GM23248 (cell line): ENCODE measurements around the gene SORT1.

Source experiments
- EZH2 ChIP-seq: fragments of 200-600 bp; sonication (generic); IDR thresholded peaks from 2 replicates; pipeline ENCODE4 v1.6.1; 2018; ENCODE audit warnings: antibody characterized with exemption, mild to moderate bottlenecking; ENCODE audit not compliant: insufficient read depth, poor library complexity, severe bottlenecking
- EZH2phosphoT487 ChIP-seq: fragments of 200-600 bp; sonication (generic); IDR thresholded peaks from 2 replicates; pipeline ENCODE4 v1.6.1; 2018; ENCODE audit warnings: antibody characterized with exemption, moderate library complexity, mild to moderate bottlenecking, low read depth; ENCODE audit not compliant: insufficient read depth

DNA sequence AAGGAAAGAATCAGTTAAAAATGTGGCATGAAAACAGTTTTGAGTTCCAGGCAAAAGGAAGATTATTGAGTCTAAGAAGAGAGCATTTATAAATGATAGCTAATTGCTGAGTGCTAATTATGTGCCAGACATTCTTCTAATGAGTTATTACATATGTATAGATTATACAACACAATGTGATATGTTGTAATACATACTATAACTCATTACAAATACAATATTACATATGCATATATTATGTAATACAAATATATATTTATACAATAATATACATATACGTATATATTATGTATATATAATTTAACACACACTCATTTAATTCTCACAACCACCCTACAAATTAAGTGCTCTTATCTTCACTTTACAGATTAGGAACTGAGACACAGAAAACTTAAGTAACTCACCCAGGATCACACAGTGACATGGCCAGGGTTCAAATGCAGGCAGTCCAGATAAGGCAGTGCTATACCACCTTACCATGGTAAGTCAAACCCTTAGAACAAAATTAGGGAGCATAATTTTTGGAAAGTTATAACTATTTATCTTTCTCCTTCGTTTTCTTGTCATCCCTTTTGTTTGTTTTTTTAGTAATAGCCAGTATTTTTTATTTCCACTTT is 4.0 kb downstream of the SORT1 start:
- TF ChIP-seq EZH2phosphoT487 (no peak), EZH2 (no peak)
